ENCODE measurements around the gene RGS12.
"Not testable (repeated sequence)": the region's sequence is repeated elsewhere in the genome, so short reads cannot be mapped to it uniquely, and the experiment has no call there.

RGS12 gene

DNA sequence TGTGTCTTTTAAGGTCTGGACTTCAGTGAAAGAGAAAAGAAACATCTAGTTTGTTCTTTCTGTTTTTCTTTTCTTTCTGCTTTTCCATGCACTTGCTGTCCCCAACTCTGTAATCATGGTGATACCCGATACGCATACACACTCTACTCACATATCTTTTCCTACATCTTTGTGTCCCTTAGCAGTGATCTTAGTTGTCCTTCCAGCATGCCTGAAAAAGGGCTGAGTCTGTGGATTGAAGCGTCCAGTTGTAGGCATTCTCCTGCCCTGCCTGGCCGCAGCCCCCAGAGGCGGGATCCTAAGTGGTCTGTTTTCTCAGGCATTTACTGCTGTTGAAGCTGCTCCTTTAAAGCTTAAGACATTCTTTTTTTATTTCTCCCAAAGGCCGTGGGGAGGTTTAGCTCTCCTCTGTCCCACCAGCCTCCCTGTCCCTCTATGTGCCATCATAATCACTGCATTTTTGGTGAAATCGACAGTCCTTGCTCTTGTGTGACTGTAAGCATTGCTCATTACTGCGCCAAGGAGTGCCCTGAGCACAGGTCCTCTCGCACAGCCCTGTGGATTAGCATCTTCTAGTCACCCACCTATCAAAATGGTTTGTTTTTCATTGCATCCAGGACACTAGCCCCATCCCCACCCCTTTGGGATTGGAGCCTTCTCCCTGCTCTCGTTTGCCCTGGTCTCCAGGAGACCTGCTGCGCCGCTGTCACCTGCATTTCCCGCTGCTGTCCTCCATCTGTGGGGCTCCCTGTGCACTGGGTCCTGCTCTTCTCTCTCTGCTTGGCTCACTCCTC lies 4.4 kb downstream of the RGS12 start:
- no peak for DNase-seq

GRCh38 chr4:3299122-3299975 lies 6.5 kb downstream of the RGS12 start:
- no peak for DNase-seq

- no peak for DNase-seq
Observed at GRCh38 chr4:3299976-3300671, 7.3 kb downstream of the RGS12 start.

- DNase-seq, result not testable (repeated sequence)
Observed at GRCh38 chr4:3300882-3301281, 8.1 kb downstream of the RGS12 start.

GRCh38 chr4:3301450-3302172 lies 8.8 kb downstream of the RGS12 start:
- no peak for DNase-seq

DNA sequence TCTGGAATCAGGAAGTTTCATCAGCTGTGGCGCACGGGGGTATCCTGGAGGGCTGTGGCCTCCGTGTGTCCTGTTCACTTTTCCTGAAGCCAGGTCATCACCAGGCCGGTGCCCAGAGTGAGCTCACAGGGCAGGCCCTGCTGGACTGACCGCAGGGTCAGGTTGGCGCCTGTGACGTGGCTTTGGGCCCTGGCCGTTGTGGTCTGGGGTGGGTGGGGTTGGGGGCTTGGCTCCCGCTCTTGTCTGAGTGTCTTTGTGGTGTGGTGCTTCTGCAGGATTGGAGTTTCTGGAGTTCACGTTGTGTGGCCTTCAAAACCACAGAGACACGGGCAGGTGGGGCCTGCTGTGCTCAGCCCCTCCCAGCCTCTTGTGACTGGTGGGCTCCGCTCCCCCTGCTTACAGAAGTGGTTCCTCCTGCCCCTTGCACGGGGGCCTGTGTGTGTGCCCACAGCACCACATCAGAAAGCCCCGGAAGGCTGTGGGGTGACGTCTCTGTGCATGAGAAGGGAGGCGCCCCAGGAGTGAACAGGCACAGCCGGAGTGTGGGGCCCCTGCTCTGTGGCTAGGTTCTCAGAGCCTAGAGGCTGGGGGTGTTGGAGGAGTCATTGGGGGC lies 9.5 kb downstream of the RGS12 start:
- DNase-seq, result no peak

GRCh38 chr4:3302786-3303564 lies 10.2 kb downstream of the RGS12 start:
- no peak for DNase-seq

DNA sequence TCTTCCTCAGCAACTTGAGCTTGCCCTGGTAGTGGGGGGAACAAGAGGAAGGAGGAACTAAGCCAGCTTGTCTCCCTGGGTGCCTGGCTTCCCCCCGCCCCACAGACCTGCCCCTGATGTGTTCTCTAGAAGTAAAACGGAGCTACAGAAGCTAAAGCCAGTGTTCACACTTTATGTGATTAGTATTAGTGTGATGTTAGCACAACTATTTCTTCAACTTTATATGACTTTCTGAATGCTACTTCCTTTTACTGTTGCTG lies 10.7 kb downstream of the RGS12 start:
- no peak for DNase-seq

- DNase-seq, result no peak
Observed at GRCh38 chr4:3303923-3304710, 11.3 kb downstream of the RGS12 start.

DNA sequence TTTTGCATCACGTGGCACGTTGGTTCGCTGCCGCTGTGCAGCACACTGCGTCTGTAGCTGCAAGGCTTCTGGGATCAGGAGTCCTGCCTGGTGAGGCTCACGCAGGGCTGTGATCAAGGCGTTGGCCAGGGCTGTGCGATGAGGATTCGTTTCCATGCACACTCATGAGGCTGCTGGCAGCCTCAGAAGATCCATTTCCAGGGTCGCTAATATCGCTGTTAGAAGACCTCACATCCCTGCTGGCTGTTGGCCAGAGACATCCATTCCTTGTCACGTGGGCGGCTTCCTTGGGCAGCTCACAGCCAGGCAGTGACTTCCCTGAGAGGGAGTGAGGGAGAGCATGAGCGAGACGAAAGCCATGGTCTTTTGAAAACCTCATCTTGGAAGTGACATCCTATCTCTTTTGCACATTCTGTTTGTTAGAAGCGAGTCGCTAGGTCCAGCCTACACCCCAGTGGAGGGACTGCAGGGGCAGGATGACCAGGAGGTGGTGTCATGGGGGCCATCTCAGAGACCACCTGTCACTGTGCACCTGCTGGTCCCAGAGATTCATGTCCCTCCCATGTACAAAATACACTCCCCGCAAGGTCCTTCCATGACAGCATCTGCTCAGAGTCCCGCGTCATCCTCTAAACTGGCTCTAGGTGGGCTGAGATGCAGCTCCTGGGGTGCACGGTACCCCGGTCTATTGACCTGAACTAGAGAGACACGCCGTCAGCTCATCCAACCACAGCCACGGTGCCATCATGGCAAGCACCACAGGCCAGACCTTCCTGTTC lies 12.2 kb downstream of the RGS12 start:
- peak; percentile 32 for DNase-seq

GRCh38 chr4:3305610-3306371 lies 13.0 kb downstream of the RGS12 start:
- DNase-seq, result no peak

DNA sequence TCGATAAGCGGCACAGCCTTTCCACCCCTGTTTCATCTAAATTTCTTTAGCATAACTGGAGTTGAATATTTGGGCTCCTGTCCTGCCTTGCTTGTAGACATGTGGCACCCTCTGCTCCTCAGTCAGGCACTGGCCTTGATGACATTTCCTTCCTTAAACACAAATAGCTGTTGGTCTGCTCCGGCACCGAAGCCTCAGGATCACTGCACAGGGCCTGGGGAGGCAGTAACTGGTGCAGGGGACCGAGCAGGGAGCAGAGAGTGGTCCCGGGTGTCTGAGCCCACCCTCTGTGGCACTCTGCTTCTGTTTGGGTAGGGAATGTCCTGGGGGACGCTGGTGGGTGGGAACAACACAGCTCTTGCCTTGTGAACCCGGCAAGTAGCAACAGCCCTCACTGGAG lies 13.6 kb downstream of the RGS12 start:
- DNase-seq, result no peak

- DNase-seq, result no peak
Observed at GRCh38 chr4:3307060-3307459, 14.2 kb downstream of the RGS12 start.

DNA sequence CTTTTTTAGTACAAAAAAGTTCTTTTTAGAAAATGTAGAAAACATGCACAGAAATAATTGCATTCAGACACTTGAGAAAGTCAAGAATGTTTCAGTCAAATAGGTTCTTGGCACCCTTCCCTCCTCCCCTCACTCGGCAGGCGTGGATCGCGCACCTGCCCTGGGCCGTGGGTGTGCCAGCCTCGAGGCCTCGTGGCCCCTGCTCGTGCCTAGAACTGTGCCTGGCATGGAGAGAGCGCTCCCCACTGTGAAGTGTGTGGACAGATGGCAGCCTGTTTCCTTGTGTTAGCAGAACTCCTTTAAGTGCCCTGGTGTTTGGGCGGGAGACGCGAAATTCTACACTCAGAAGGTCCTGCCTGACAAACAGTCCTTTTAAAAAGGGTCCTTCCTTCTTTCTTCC lies 14.7 kb downstream of the RGS12 start:
- DNase-seq, result no peak

DNA sequence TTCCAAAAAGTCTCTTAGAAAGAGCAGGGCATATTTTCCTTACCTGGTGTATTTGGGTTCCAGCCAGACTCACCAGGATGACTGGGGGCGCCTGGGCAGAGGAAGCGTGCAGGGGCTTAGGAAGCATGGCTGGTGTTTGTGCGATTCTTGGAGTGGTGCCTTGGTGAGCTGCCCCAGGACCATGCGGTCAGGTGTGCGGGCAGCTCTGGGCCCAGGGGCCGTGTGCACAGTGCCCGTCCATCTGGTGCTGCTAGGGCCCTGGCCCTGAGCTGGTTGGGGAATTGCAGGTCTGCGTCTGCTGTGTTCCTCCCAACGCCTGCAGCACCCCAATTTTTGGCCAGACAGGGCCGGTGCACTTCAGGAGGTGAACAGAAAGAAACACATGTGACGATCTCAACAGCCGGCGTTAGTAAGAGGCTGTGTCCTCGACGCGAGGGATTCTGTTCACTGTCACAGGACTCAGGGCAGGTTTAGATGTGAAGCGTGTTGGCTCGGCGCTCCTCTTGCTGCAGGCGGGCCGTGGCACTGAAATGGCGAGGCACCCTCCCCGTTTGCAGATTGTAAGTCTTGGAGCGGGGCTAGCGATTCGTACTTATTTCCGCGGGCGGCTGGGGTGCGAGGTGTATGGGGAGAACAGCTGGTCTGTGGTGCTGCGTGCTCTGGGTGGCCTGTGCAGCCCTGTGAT lies 15.2 kb downstream of the RGS12 start:
- no peak for DNase-seq

DNA sequence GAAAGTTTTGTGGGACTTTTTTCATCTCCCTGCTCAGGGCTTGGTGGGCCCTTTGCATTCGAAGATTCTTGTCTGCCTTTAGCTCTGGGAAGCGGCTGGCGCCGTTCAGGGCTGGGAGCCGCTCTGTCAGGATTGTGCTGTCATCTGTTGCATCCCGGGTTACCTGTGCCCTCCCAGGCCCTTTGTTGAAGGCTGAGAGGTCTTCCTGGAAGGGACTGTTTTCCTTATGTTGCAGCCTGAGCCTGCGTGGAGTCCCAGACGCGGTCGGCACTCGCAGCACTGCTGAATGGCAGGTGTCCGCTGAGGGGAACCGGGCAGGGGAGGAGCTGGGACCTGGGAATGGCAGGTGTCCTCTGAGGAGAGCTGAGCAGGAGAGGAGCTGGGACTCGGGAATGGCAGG lies 15.9 kb downstream of the RGS12 start:
- no peak for DNase-seq

GRCh38 chr4:3310301-3311094 lies 17.7 kb downstream of the RGS12 start:
- no peak for DNase-seq

GRCh38 chr4:3311095-3311372 lies 18.2 kb downstream of the RGS12 start:
- DNase-seq, result no peak
